Endodermal cell (in vitro differentiated cells): ENCODE results near the gene SLC36A2. TPM values are rescaled to one million over a fixed set of nuclear protein-coding genes. Genes with fewer than 3 reads are reported as not detected.

ENCODE experiments used
- DNase-seq: peaks from one replicate; pipeline ENCODE4 v3.0.0-alpha.2; 2017
- H3K27ac ChIP-seq: 2 replicates; pipeline ENCODE4 v1.5.1; 2013; ENCODE audit warnings: mild to moderate bottlenecking, low read depth, low read length, moderate library complexity
- H3K27me3 ChIP-seq: 2 replicates; pipeline ENCODE4 v1.6.1; 2013; ENCODE audit warnings: mild to moderate bottlenecking, low read length, moderate library complexity; ENCODE audit not compliant: insufficient read depth, control insufficient read depth, poor library complexity, severe bottlenecking
- H3K36me3 ChIP-seq: 2 replicates; pipeline ENCODE4 v1.7.0; 2013; ENCODE audit warnings: mild to moderate bottlenecking, low read length, moderate library complexity; ENCODE audit not compliant: control insufficient read depth, insufficient read depth
- H3K4me1 ChIP-seq: one replicate; pipeline ENCODE4 v1.7.0; 2013; ENCODE audit warnings: low read length; ENCODE audit not compliant: control insufficient read depth, insufficient read depth
- H3K4me3 ChIP-seq: 2 replicates; pipeline ENCODE4 v1.5.1; 2013; ENCODE audit warnings: mild to moderate bottlenecking, low read length, moderate library complexity
- H3K9ac ChIP-seq: 2 replicates; pipeline ENCODE4 v1.6.1; 2013; ENCODE audit warnings: mild to moderate bottlenecking, low read length, moderate library complexity; ENCODE audit not compliant: poor library complexity, severe bottlenecking; ENCODE audit errors: extremely low read depth
- H3K9me3 ChIP-seq: 2 replicates; pipeline ENCODE4 v1.6.1; 2013; ENCODE audit warnings: mild to moderate bottlenecking, low read length, moderate library complexity; ENCODE audit not compliant: control insufficient read depth
- H3K27ac Mint-ChIP-seq: 2 replicates; pipeline ENCODE4 v1.8.0; 2020; ENCODE audit warnings: mixed read lengths
- H3K27me3 Mint-ChIP-seq: 2 replicates; pipeline ENCODE4 v1.8.0; 2021; ENCODE audit warnings: mild to moderate bottlenecking, mixed read lengths; ENCODE audit not compliant: insufficient read depth
- H3K36me3 Mint-ChIP-seq: 2 replicates; pipeline ENCODE4 v1.8.0; 2020; ENCODE audit warnings: low read depth, mixed read lengths
- H3K4me1 Mint-ChIP-seq: 2 replicates; pipeline ENCODE4 v1.8.0; 2020; ENCODE audit warnings: mixed read lengths
- H3K4me3 Mint-ChIP-seq: 2 replicates; pipeline ENCODE4 v1.8.0; 2020; ENCODE audit warnings: mild to moderate bottlenecking, moderate library complexity, mixed read lengths
- H3K9me3 Mint-ChIP-seq: 2 replicates; pipeline ENCODE4 v1.8.0; 2020; ENCODE audit warnings: mild to moderate bottlenecking, mixed read lengths
- WGBS, 2 experiments: methylation state at CpG; one replicate each; pipeline versions ENCODE4 v1.1.5 to v1.1.7; 2013; ENCODE audit warnings: missing lambda C conversion rate in 2 of 2, mixed read lengths in 1 of 2; ENCODE audit not compliant: insufficient coverage in 1 of 2, insufficient read length in 1 of 2; 5-methylcytosine and 5-hydroxymethylcytosine counted together
- total RNA-seq, 2 donors: library from RNA; stranded (reverse); fragmentation: NEBNext Ultra II Directional in 1 of 2; extraction: Animal tissue kit (Norgen Biotek cat#: 25700) in 1 of 2; gene quantifications; 2 replicates in 1 of 2; 3 replicates in 1 of 2; pipeline ENCODE4 v1.2.1, GENCODE V29; 2021
- TF ChIP-seq, protein P1 (sequence below): fragments of 200-600 bp; sonication (generic); conservative IDR thresholded peaks from 2 replicates; pipeline ENCODE4 v1.5.0; 2021; ENCODE audit warnings: antibody characterized with exemption, mild to moderate bottlenecking

Gene SLC36A2
- total RNA-seq, 2 donors from 2014 or later, result 1.4 TPM; not detected in 1

DNA sequence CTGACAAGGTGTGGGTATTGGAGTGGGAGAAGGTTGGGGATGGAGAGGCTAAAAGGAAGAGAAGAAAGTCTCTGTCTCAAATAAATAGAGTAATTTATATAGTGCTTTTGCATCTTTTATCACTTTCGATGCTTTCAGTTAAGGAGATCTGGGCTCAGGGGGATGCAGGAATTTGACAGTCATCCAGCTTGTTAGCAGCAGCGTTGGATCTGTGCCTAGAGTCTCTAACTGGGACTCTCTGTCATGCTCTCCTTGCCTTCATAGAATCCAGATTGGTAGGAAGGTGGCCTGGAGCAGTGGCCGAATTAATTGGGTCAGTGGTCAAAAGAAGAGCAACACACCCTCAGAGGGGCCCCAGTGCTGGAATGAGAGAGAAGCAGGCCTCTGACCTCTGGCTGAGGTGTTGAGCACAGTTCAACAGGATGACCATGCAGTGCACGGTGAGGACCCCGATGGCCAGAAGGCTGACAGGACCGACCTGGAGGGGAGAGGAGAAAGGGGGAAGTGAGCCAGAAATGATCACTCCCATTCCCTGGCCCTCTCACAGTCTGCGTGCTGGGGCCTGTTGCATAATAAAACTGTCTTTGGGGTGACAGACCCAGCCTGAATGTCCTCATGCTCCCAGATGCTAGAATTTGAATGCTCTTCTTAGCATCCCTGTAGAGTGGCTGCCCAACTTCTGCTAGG, 51.4 kb downstream of the SLC36A2 start:
- TF ChIP-seq, protein P1, sequence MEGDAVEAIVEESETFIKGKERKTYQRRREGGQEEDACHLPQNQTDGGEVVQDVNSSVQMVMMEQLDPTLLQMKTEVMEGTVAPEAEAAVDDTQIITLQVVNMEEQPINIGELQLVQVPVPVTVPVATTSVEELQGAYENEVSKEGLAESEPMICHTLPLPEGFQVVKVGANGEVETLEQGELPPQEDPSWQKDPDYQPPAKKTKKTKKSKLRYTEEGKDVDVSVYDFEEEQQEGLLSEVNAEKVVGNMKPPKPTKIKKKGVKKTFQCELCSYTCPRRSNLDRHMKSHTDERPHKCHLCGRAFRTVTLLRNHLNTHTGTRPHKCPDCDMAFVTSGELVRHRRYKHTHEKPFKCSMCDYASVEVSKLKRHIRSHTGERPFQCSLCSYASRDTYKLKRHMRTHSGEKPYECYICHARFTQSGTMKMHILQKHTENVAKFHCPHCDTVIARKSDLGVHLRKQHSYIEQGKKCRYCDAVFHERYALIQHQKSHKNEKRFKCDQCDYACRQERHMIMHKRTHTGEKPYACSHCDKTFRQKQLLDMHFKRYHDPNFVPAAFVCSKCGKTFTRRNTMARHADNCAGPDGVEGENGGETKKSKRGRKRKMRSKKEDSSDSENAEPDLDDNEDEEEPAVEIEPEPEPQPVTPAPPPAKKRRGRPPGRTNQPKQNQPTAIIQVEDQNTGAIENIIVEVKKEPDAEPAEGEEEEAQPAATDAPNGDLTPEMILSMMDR, result no peak
- H3K9me3 Mint-ChIP-seq, result no peaks in the 10 kb centered on the region
- no peak overlapping the region for H3K4me3 Mint-ChIP-seq

DNA sequence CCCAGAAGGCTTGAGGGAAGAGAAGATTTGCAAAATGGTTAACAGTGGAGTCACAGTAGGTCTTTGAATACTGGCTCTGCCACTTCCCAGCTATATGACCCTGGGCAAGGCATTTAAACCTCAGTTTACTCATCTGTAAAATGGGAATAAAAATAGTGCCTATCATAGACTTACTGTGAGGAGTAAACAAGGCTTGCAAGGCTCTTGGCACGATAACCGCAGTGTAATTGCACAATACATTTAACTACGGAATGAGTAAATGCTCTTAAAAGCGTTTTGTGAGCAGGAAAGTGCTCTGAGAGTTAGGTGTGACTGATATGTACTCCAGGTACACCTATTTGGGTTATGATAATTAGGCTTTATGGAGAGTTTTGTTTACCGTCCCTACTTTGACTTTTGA, 52.2 kb downstream of the SLC36A2 start:
- Histone ChIP-seq H3K4me1 (no peaks in the 10 kb centered on the region), H3K9me3 (no peaks in the 10 kb centered on the region), H3K9ac (no peak overlapping the region), H3K27ac (no peak overlapping the region), H3K36me3 (no peaks in the 10 kb centered on the region), H3K4me3 (no peak overlapping the region), H3K27me3 (no peaks in the 10 kb centered on the region)
- Mint-ChIP-seq H3K9me3 (peaks cover 2% of the 10 kb centered on the region), H3K4me1 (peaks cover 17% of the 10 kb centered on the region), H3K36me3 (peaks cover 1% of the 10 kb centered on the region), H3K4me3 (no peak overlapping the region), H3K27me3 (peaks cover 2% of the 10 kb centered on the region), H3K27ac (no peak overlapping the region)
- TF ChIP-seq, protein P1, result no peak
- 97% methylated on average over 5 of the region's 5 CpGs for WGBS, 2 experiments
- DNase-seq, result no peak

More for the DNA sequence above, 51.4 kb downstream of the SLC36A2 start:
- H3K36me3 Mint-ChIP-seq, result no peaks in the 10 kb centered on the region
- no peaks in the 10 kb centered on the region for H3K4me1 ChIP-seq
- H3K27ac ChIP-seq, result no peak overlapping the region
- WGBS, 2 experiments, result 76 to 89% methylated on average over 7 of the region's 7 CpGs
- no peak overlapping the region for H3K4me3 ChIP-seq
- H3K9ac ChIP-seq, result no peak overlapping the region
- no peak for DNase-seq
- no peaks in the 10 kb centered on the region for H3K9me3 ChIP-seq
- H3K4me1 Mint-ChIP-seq, result peaks cover 17% of the 10 kb centered on the region
- H3K27me3 Mint-ChIP-seq, result peaks cover 2% of the 10 kb centered on the region
- H3K27me3 ChIP-seq, result no peaks in the 10 kb centered on the region
- H3K27ac Mint-ChIP-seq, result no peak overlapping the region
- H3K36me3 ChIP-seq, result no peaks in the 10 kb centered on the region

DNA sequence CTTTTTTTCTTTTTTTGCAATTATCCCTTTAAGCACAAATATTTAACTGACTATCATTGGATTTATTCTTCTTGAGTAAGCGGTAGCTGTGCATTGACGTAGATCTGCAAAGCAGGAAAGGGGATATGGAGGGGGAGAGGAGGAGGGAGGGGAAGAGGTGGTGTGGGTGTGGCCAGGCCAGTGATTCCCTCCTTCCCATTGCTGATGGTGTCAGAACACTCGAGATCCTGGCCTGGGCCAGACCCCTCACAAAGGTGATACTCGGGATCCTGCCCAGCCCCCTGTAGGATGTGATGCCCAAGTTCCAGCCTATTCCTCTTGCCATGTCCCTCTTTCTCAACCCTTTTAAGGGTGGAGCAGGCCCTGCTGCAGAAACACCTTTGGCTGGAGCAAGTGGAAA, 53.7 kb downstream of the SLC36A2 start:
- H3K4me1 Mint-ChIP-seq, result peaks cover 17% of the 10 kb centered on the region
- H3K9me3 ChIP-seq, result no peaks in the 10 kb centered on the region
- TF ChIP-seq, protein P1, result no peak
- peaks cover 1% of the 10 kb centered on the region for H3K36me3 Mint-ChIP-seq
- H3K27me3 Mint-ChIP-seq, result peaks cover 2% of the 10 kb centered on the region
- H3K4me3 ChIP-seq, result no peak overlapping the region
- H3K9ac ChIP-seq, result no peak overlapping the region
- no peaks in the 10 kb centered on the region for H3K36me3 ChIP-seq
- H3K4me1 ChIP-seq, result no peaks in the 10 kb centered on the region
- WGBS, 2 experiments, result 52 to 73% methylated on average over 2 to 4 of the region's 4 CpGs
- peaks cover 2% of the 10 kb centered on the region for H3K9me3 Mint-ChIP-seq
- H3K27me3 ChIP-seq, result no peaks in the 10 kb centered on the region
- no peak overlapping the region for H3K27ac Mint-ChIP-seq
- no peak overlapping the region for H3K27ac ChIP-seq
- no peak overlapping the region for H3K4me3 Mint-ChIP-seq
- DNase-seq, result peak; percentile 59
